ENCODE results near the gene AP1G1. TPM values are rescaled to one million over a fixed set of nuclear protein-coding genes. Genes with fewer than 3 reads are reported as not detected.

Gene AP1G1
- total and polyA plus RNA-seq, 7 experiments from 2014 or later = 6.7 to 147 (median 97.7) TPM

DNA sequence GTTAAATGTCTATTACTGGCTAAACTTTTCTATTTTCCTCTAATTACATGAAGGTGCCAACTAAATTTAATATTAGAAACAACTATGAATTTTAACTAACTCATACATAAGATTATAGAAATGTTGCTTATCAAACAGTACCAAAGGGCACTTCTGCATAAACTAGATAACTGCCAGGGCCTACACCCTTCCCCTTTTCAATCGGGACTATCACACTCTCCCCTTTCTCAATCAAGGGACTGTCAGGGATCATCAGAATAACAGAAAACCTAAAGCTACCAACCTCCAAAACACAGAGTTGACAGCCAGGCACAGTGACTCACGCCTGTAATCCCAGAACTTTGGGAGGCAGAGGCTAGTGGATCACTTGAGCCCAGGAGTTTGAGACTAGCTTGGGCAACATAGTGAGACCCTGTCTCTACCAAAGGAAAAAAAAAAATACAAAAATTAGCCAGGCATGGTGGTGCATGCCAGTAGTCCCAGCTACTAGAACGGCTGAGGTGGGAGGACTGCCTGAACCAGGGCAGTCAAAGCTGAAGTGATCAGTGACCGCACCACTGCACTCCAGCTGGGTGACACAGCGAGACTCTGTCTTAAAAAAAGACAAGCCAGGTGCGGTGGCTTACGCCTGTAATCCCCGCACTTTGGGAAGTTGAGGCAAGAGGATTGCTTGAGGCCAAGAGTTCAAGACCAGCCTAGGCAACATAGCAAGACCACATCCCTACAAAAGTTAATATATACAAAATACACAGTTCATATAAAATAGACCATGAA is 80.9 kb downstream of the AP1G1 start:
- POLR2A ChIA-PET = no interaction called here
- intact Hi-C loops (cut with micrococcal nuclease) = loop anchor here in 1 of 2 donors (10.0 kb wide), 1 partner anchor 263 kb away; the partner anchor contains the start of gene ZNF23

DNA sequence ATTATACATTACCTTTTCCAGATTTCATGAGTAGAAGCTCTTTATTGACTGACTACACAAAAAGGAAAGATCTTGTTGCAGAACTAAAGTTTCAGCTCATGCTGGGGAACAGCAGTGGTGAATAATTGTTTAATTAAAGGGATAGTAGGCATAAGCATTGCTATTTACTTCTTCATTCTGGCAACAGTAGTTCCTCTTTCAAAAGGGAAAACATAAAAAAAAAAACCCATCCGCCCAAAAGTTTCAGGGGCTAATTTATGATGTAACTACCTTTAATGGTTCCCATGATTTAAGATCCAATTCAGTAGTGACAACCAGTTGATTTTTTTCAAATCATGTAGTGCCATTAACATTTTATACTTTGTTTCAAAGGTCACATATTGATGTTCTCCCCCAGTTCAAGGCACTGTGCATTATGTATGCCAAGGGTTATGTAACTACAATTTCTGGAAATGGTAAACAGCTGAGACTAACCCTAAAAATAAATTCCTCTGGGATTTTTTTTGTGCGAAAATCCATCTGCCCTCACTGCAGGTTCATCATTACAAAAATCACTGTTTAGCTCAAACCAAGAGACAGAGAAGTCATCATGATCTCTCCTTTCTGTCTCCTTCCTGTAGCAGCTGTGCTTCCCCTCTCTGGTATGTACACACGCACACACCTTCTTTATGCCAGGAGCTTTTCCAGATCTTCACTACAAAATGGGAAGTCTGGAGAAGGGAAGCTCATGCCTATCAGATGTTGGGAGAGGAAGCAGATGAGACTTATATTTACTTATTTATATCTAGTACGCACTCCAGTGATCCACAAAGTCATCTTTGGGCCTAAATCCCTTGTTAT is 81.9 kb downstream of the AP1G1 start:
- Mint-ChIP-seq H3K4me3 (no peak overlapping the region), H3K4me1 (peaks cover 7 to 19% (median 17%) of the 10 kb centered on the region in 7 donors), H3K27me3 (peaks cover 0 to 17% (median 0%) of the 10 kb centered on the region in 5 donors), H3K36me3 (peaks cover 0 to 9% (median 3%) of the 10 kb centered on the region in 5 donors), H3K9me3 (no peaks in the 10 kb centered on the region), H3K27ac (peak overlapping the region in 1 of 9 donors; percentile 69)
- Histone ChIP-seq H3K4me1 (ENCODE audit: control insufficient read depth in 2 of 2, insufficient read depth in 2 of 2, low read length in 2 of 2) (peaks cover 9% of the 10 kb centered on the region in 2 donors), H3K9me3 (ENCODE audit: control insufficient read depth in 2 of 3, low read length in 3 of 3) (no peaks in the 10 kb centered on the region), H3K27ac (ENCODE audit: low read depth, low read length) (no peak overlapping the region), H3K36me3 (ENCODE audit: control insufficient read depth in 2 of 3, insufficient read depth in 3 of 3, low read length in 3 of 3) (peaks cover 0 to 6% (median 6%) of the 10 kb centered on the region in 3 experiments), H3K27me3 (ENCODE audit: control insufficient read depth in 2 of 2, insufficient read depth in 2 of 2, low read length in 2 of 2) (no peaks in the 10 kb centered on the region), H3K4me3 (ENCODE audit: low read length) (no peak overlapping the region)
- CTCF ChIA-PET = interaction anchor here (0.7 kb wide), 1 partner anchor 427 kb away, joined by 3 read pairs; no protein-coding TSS in a partner anchor
- intact Hi-C loops (cut with micrococcal nuclease) = loop anchor here in 1 of 2 donors (10.0 kb wide), 1 partner anchor 262 kb away; the partner anchor contains the start of gene ZNF23
- ATAC-seq = no peak
- POLR2A ChIA-PET = no interaction called here
- no peak for DNase-seq

More for the DNA sequence above, 80.9 kb downstream of the AP1G1 start:
- Mint-ChIP-seq H3K9me3 (no peaks in the 10 kb centered on the region), H3K4me1 (peaks cover 7 to 14% (median 9%) of the 10 kb centered on the region in 7 donors), H3K36me3 (peaks cover 4 to 19% (median 11%) of the 10 kb centered on the region in 5 donors), H3K4me3 (no peak overlapping the region), H3K27me3 (peaks cover 0 to 17% (median 0%) of the 10 kb centered on the region in 5 donors), H3K27ac (peak overlapping the region in 1 of 9 donors; percentile 32)
- Histone ChIP-seq H3K4me3 (ENCODE audit: low read length) (no peak overlapping the region), H3K9me3 (ENCODE audit: control insufficient read depth in 2 of 3, low read length in 3 of 3) (no peaks in the 10 kb centered on the region), H3K27ac (ENCODE audit: low read depth, low read length) (no peak overlapping the region), H3K4me1 (ENCODE audit: control insufficient read depth in 2 of 2, insufficient read depth in 2 of 2, low read length in 2 of 2) (peaks cover 5% of the 10 kb centered on the region in 2 donors), H3K36me3 (ENCODE audit: control insufficient read depth in 2 of 3, insufficient read depth in 3 of 3, low read length in 3 of 3) (peaks cover 6 to 17% (median 14%) of the 10 kb centered on the region in 3 experiments), H3K27me3 (ENCODE audit: control insufficient read depth in 2 of 2, insufficient read depth in 2 of 2, low read length in 2 of 2) (no peaks in the 10 kb centered on the region)
- CTCF ChIA-PET = no interaction called here
- ATAC-seq = no peak
- no peak for DNase-seq

DNA sequence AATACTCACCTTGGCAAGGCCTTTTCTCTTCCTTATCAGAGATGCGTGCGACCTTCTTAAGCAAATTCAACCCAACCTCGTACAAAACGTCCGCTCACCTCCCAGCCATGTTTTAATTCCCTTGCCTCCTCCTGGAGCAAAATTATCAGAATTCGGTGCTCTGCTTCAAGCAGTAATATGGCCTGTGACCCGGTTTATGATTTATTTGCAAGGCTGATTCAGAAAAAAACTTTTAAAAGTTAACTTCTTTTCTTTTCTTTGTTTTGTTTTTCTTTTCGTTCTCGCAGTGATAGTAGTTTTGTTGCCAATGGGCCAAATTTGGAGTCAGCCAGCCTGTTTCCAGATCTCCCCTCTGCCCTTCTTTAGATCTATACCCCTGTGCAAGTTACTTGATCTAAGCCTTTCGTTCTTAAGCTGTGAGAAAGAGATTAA is 84.3 kb downstream of the AP1G1 start, which contains the start of gene PHLPP2:
Gene PHLPP2 (minus strand): TSS at position 382 of the 432 bp plus-strand sequence. CDS start 9,906 bp downstream, outside the sequence.
- Mint-ChIP-seq H3K36me3 (peaks cover 0 to 1% (median 0%) of the 10 kb centered on the region in 5 donors), H3K4me3 (peak within 1 kb of the TSS; percentile 80 to 97 (median 86)), H3K27ac (peak within 1 kb of the TSS in 8 of 9 donors; percentile 30 to 92 (median 78)), H3K27me3 (peaks cover 0 to 17% (median 0%) of the 10 kb centered on the region in 5 donors), H3K4me1 (peaks cover 7 to 20% (median 18%) of the 10 kb centered on the region in 7 donors), H3K9me3 (no peaks in the 10 kb centered on the region)
- CTCF ChIA-PET = interaction anchor here (1.0 kb wide), 1 partner anchor 12 kb away, joined by 4 read pairs; no protein-coding TSS in a partner anchor
- ATAC-seq (no peak), DNase-seq (no peak)
- POLR2A ChIA-PET = no interaction called here
- intact Hi-C loops (cut with micrococcal nuclease) = loop anchor here (1.0 to 10.0 kb wide), 11 partner anchors 22 to 922 kb away; partner anchors contain the start of genes DHODH (in 2 of the 2), DHX38 (in 2 of the 2), TXNL4B (in 2 of the 2) and ATXN1L (in 1 of the 2)
- no peaks in the 10 kb centered on the region for H3K36me3 ChIP-seq (ENCODE audit: control insufficient read depth in 2 of 3, insufficient read depth in 3 of 3, low read length in 3 of 3)
- H3K27me3 ChIP-seq (ENCODE audit: control insufficient read depth in 2 of 2, insufficient read depth in 2 of 2, low read length in 2 of 2) = no peaks in the 10 kb centered on the region
- H3K4me3 ChIP-seq (ENCODE audit: low read length) = peak within 1 kb of the TSS; percentile 79
- H3K9me3 ChIP-seq (ENCODE audit: control insufficient read depth in 2 of 3, low read length in 3 of 3) = no peaks in the 10 kb centered on the region
- peak within 1 kb of the TSS; percentile 79 for H3K27ac ChIP-seq (ENCODE audit: low read depth, low read length)
- H3K4me1 ChIP-seq (ENCODE audit: control insufficient read depth in 2 of 2, insufficient read depth in 2 of 2, low read length in 2 of 2) = peaks cover 9% of the 10 kb centered on the region in 2 donors

DNA sequence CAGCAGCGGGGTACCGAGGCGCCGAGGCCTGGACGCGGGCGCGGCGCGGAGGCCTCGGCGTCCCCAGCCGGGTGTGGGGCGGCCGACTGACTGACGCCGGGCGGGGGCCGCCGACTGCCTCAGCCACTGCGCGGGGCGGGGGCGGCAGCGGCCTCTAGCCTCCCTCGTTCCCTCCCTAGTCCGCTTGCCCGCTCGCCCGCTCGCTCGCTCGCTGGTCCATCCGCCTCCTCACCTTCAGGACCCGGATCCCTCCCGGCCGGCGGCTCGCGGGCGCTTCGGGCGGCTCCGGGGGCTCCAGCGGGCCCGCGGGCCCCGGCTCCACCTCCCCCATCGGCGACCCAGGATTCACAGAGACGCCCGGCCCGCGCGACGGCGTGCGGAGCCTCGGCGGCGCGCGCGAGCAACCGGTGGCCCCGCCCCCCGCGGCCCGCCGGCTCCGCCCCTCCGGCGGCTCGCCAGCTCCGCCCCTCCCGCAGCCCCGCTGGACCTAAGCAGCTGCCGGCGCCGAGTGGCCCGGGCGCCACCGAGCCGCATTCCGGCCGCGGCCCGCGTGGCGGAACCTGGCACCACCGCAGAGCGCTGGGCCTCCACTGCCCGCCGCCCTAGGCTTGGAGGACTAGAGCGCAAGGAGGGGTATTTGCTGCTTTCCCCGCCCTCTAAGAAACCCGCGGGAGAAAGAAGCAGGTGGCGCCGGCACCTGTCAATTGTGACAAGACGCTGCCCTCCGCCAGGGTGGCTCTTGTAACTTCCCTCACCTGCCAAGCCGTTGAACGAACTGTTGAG is 84.9 kb downstream of the AP1G1 start:
- peak overlapping the region; percentile 80 to 97 (median 86) for H3K4me3 Mint-ChIP-seq
- Histone ChIP-seq H3K4me3 (ENCODE audit: low read length) (peak overlapping the region; percentile 79), H3K4me1 (ENCODE audit: control insufficient read depth in 2 of 2, insufficient read depth in 2 of 2, low read length in 2 of 2) (peaks cover 9% of the 10 kb centered on the region in 2 donors), H3K36me3 (ENCODE audit: control insufficient read depth in 2 of 3, insufficient read depth in 3 of 3, low read length in 3 of 3) (no peaks in the 10 kb centered on the region), H3K9me3 (ENCODE audit: control insufficient read depth in 2 of 3, low read length in 3 of 3) (no peaks in the 10 kb centered on the region), H3K27me3 (ENCODE audit: control insufficient read depth in 2 of 2, insufficient read depth in 2 of 2, low read length in 2 of 2) (no peaks in the 10 kb centered on the region), H3K27ac (ENCODE audit: low read depth, low read length) (peak overlapping the region; percentile 79)
- peaks cover 0 to 3% (median 0%) of the 10 kb centered on the region in 5 donors for H3K36me3 Mint-ChIP-seq
- intact Hi-C loops (cut with micrococcal nuclease) = loop anchor here (1.0 to 10.0 kb wide), 16 partner anchors 23 to 921 kb away; partner anchors contain the start of genes ATXN1L (in 2 of the 2), DHODH (in 2 of the 2), DHX38 (in 2 of the 2) and IST1 (in 2 of the 2)
- peaks cover 0 to 17% (median 0%) of the 10 kb centered on the region in 5 donors for H3K27me3 Mint-ChIP-seq
- ChIA-PET CTCF (no interaction called here), POLR2A (interaction anchor here (1.1 kb wide), 1 partner anchor 160 kb away, joined by 3 read pairs; no protein-coding TSS in a partner anchor)
- ATAC-seq (peak; percentile 93), DNase-seq (peak; percentile 81 to 93 (median 88))
- H3K4me1 Mint-ChIP-seq = peaks cover 7 to 20% (median 19%) of the 10 kb centered on the region in 7 donors
- H3K27ac Mint-ChIP-seq = peak overlapping the region in 8 of 9 donors; percentile 30 to 92 (median 78)
- no peaks in the 10 kb centered on the region for H3K9me3 Mint-ChIP-seq

DNA sequence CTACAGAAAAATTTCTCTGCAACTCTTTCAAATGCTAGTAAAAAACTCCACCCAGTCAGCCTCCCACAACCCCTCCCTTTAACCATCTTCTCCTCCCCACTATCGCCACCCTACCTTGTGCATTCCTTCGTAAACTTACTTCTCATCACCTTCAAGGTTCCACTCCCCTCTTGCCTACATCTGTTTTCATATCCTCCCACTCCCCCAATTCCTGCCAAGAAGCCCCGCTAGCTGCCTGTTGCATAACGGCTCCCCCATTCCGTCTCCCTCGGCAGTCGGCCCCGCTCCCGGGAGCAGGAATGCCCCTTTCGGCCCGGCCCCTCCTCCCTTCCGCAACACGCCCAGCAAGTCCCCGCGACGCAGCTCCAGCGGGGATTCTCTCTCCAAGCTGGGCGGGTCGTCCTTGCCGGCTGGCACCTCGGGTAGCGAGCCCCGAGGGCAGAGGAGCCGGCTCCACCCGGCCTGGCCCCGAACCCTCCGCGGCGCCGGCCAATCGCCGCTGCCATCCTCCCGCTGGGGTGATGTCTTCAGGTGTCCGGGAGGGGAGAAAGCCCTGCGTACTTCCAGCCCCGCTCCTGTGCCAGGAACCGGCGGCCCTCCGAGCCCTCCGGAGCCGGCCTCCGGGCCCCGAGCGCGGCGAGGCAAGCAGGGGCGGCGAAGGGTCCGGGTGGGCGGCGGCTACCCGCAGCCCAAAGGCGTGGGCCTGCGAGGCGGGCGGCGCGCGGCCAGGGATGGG is 85.7 kb downstream of the AP1G1 start:
- POLR2A ChIA-PET = interaction anchor here (0.7 to 1.1 kb wide), 2 partner anchors 158 to 160 kb away, joined by 3 read pairs; no protein-coding TSS in a partner anchor
- peak; percentile 42 for ATAC-seq
- Histone ChIP-seq H3K4me1 (ENCODE audit: control insufficient read depth in 2 of 2, insufficient read depth in 2 of 2, low read length in 2 of 2) (peaks cover 9% of the 10 kb centered on the region in 2 donors), H3K4me3 (ENCODE audit: low read length) (peak overlapping the region; percentile 79), H3K36me3 (ENCODE audit: control insufficient read depth in 2 of 3, insufficient read depth in 3 of 3, low read length in 3 of 3) (no peaks in the 10 kb centered on the region), H3K27ac (ENCODE audit: low read depth, low read length) (peak overlapping the region; percentile 79), H3K27me3 (ENCODE audit: control insufficient read depth in 2 of 2, insufficient read depth in 2 of 2, low read length in 2 of 2) (no peaks in the 10 kb centered on the region), H3K9me3 (ENCODE audit: control insufficient read depth in 2 of 3, low read length in 3 of 3) (no peaks in the 10 kb centered on the region)
- peaks cover 7 to 21% (median 19%) of the 10 kb centered on the region in 7 donors for H3K4me1 Mint-ChIP-seq
- no peaks in the 10 kb centered on the region for H3K9me3 Mint-ChIP-seq
- H3K36me3 Mint-ChIP-seq = peaks cover 0 to 5% (median 0%) of the 10 kb centered on the region in 5 donors
- CTCF ChIA-PET = no interaction called here
- DNase-seq = peak; percentile 40 to 68 (median 55)
- peaks cover 0 to 17% (median 0%) of the 10 kb centered on the region in 5 donors for H3K27me3 Mint-ChIP-seq
- H3K4me3 Mint-ChIP-seq = peak overlapping the region; percentile 87 to 98 (median 95)
- peak overlapping the region; percentile 86 to 98 (median 91) for H3K27ac Mint-ChIP-seq
- intact Hi-C loops (cut with micrococcal nuclease) = loop anchor here (1.0 to 10.0 kb wide), 9 partner anchors 24 to 921 kb away; partner anchors contain the start of genes IST1 (in 2 of the 2), AP1G1 (in 1 of the 2), ATXN1L (in 1 of the 2) and VAC14 (in 1 of the 2)
